Bronchial epithelial cell (primary cell): ENCODE measurements around the gene FHL1. TPM values are rescaled to one million over a fixed set of nuclear protein-coding genes. Genes with fewer than 3 reads are reported as not detected.
A peak's percentile ranks its signal among the peaks of the same experiment; 100 is the strongest.

Experiments
- DNase-seq: peaks from one replicate; pipeline ENCODE4 v3.0.0-alpha.2; 2010; ENCODE audit warnings: low read depth
- FAIRE-seq: peaks from 2 replicates; lab custom pipeline; 2011; peaks lifted over from hg19 to GRCh38; lab: Jason Lieb, UNC
- H3K27me3 ChIP-seq: 2 replicates; pipeline ENCODE4 v1.5.1; 2011; ENCODE audit warnings: low read length; ENCODE audit not compliant: control insufficient read depth, insufficient read depth
- H3K36me3 ChIP-seq: 2 replicates; pipeline ENCODE4 v1.5.1; 2011; ENCODE audit warnings: low read length; ENCODE audit not compliant: control insufficient read depth, insufficient read depth
- H3K4me3 ChIP-seq: 2 replicates; pipeline ENCODE4 v1.5.1; 2011; ENCODE audit warnings: mild to moderate bottlenecking, low read depth, low read length, control low read depth
- CTCF ChIP-seq: IDR thresholded peaks from 2 replicates; pipeline ENCODE4 v1.5.1; 2011; ENCODE audit warnings: mild to moderate bottlenecking, moderate library complexity, low read length, control low read depth, inconsistent platforms; ENCODE audit not compliant: insufficient read depth, severe bottlenecking
- total RNA-seq: library from RNA; depleted of rRNA; stranded (reverse); fragments of >200 nt; gene quantifications from 2 replicates; pipeline ENCODE4 v1.2.1, GENCODE V29; 2014

FHL1 gene
- total RNA-seq, 1 donor from 2014 or later, result 45.5 TPM

DNA sequence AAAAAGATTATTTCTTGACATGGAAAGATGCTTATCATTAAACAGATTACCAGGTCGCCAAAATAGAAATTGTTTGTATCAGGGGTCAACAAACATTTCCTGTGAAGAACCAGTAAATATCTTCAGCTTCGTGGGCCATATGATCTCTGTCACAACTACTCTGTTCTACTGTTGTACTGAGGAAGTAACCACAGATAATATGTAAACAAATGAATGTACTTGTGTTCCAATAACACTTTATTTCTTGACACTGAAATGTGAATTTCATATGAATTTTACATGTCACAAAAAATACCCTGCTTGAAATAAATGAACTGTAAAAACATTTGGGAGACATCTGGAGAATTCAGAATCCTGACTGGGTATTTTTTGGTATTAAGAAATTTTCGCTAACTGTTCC is 4.7 kb upstream of the FHL1 start:
- H3K36me3 ChIP-seq, result no peaks in the 10 kb centered on the region
- H3K27me3 ChIP-seq, result no peaks in the 10 kb centered on the region
- no peak for DNase-seq
- TF ChIP-seq CTCF, result no peak
- no peak overlapping the region for H3K4me3 ChIP-seq
- no peak for FAIRE-seq

GRCh38 chrX:136143711-136144110 is 3.6 kb upstream of the FHL1 start:
- FAIRE-seq, result no peak
- no peak overlapping the region for H3K4me3 ChIP-seq
- no peaks in the 10 kb centered on the region for H3K36me3 ChIP-seq
- no peak for DNase-seq
- TF ChIP-seq CTCF, result no peak
- H3K27me3 ChIP-seq, result no peaks in the 10 kb centered on the region

DNA sequence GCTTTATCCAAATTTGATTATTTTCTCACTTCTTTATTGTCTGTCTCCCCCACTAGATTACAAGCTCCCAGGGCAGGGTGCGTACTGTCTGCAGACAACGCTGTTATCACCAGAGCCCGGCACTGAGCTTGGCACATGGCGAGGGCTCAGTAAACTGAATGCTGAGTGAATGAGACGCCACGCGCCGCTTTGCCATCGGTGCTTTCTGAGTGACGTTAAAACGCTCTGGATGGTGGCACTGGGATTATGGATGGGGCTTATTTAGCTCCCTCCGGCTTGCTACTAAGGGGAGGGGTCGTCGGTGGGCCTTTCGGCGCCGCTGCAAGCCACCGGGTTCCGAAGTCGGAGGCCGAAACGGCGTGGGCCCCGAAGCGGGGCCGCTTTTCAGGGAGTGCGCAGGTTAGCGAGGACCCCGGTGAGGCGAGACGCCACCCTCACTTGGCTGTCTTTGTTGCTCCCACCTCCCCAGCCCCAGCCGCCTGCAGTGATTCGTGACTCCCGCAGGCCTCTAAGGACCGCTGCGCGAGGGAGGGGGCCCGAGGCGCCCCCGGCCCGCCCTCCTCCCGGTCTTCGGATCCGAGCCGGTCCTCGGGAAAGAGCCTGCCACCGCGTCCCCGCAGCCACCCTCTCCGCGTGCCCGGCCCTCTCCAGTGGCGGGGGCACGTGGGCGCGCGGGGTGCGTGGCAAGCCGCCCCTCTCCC is 569 bp upstream of the FHL1 start:
- no peaks in the 10 kb centered on the region for H3K27me3 ChIP-seq
- H3K36me3 ChIP-seq, result no peaks in the 10 kb centered on the region
- no peak for FAIRE-seq
- peak overlapping the region; percentile 50 for H3K4me3 ChIP-seq
- DNase-seq, result no peak
- TF ChIP-seq CTCF, result no peak

- Histone ChIP-seq H3K36me3 (no peaks in the 10 kb centered on the region), H3K4me3 (peak overlapping the region; percentile 50), H3K27me3 (no peaks in the 10 kb centered on the region)
- FAIRE-seq (no peak), DNase-seq (no peak)
- no peak for TF ChIP-seq CTCF
These were observed 643 bp downstream of the FHL1 start for GRCh38 chrX:136147976-136148375.

GRCh38 chrX:136148391-136148790 is 1.1 kb downstream of the FHL1 start:
- Histone ChIP-seq H3K36me3 (no peaks in the 10 kb centered on the region), H3K27me3 (no peaks in the 10 kb centered on the region), H3K4me3 (peak overlapping the region; percentile 50)
- no peak for DNase-seq
- TF ChIP-seq CTCF, result no peak
- no peak for FAIRE-seq

GRCh38 chrX:136154998-136155397 is 7.7 kb downstream of the FHL1 start:
- TF ChIP-seq CTCF, result no peak
- FAIRE-seq, result no peak
- H3K4me3 ChIP-seq, result no peak overlapping the region
- DNase-seq, result no peak
- no peaks in the 10 kb centered on the region for H3K27me3 ChIP-seq
- H3K36me3 ChIP-seq, result no peaks in the 10 kb centered on the region
